IMR-90 (cell line): ENCODE results near the gene GNB1L. TPM values are rescaled to one million over a fixed set of nuclear protein-coding genes. Genes with fewer than 3 reads are reported as not detected.
A peak's percentile ranks its signal among the peaks of the same experiment; 100 is the strongest.

ENCODE experiments used
- ATAC-seq: fragments of 200-7000 bp; cut with Tn5 transposase; 2 replicates; pipeline ENCODE4 v1.9.1; 2020; ENCODE audit warnings: low read depth, mild to moderate bottlenecking, moderate library complexity
- BruUV-seq: library from RNA; stranded (reverse); fragments of 400-500 nt; replicated peaks from 2 replicates; lab custom pipeline; 2021; lab: Mats Ljungman, UMichigan
- CTCF ChIA-PET: fragments of 300-600 bp; formaldehyde crosslinking; extraction: SDS; loops from one replicate; lab custom pipeline; 2021; ENCODE audit warnings: antibody characterized with exemption; lab: Yijun Ruan, JAX
- POLR2A ChIA-PET: fragments of 300-600 bp; sonication (Branson Sonifier 250); formaldehyde crosslinking; loops from one replicate; lab custom pipeline; 2022; ENCODE audit warnings: antibody characterized with exemption; ENCODE audit not compliant: unreplicated experiment; lab: Charles Lee
- DNase-seq: peaks from one replicate; pipeline ENCODE4 v3.0.0; 2013
- H2AFZ ChIP-seq: replicated peaks from 2 replicates; pipeline ENCODE3; 2013; ENCODE audit warnings: low read length, mild to moderate bottlenecking; ENCODE audit not compliant: poor library complexity
- H2AK5ac ChIP-seq: 2 replicates; pipeline ENCODE4 v1.6.1; 2013; ENCODE audit warnings: low read depth, low read length, inconsistent platforms
- H2AK9ac ChIP-seq: replicated peaks from 2 replicates; pipeline ENCODE3; 2013; ENCODE audit warnings: mild to moderate bottlenecking, low read depth, low read length, moderate library complexity; ENCODE audit not compliant: poor library complexity
- H2BK120ac ChIP-seq: 2 replicates; pipeline ENCODE4 v1.6.1; 2013; ENCODE audit warnings: low read depth, low read length, inconsistent platforms
- H2BK15ac ChIP-seq: 3 replicates; pipeline ENCODE4 v1.6.1; 2013; ENCODE audit warnings: low read depth, low read length, inconsistent platforms
- H2BK20ac ChIP-seq: 2 replicates; pipeline ENCODE4 v1.6.1; 2013; ENCODE audit warnings: low read depth, mild to moderate bottlenecking, inconsistent platforms, low read length, moderate library complexity
- H2BK5ac ChIP-seq: 2 replicates; pipeline ENCODE4 v1.6.1; 2013; ENCODE audit warnings: mild to moderate bottlenecking, low read depth, low read length, inconsistent platforms; ENCODE audit not compliant: poor library complexity, severe bottlenecking
- H3K14ac ChIP-seq: replicated peaks from 2 replicates; pipeline ENCODE4 v1.6.1; 2013; ENCODE audit warnings: low read depth, low read length, inconsistent platforms
- H3K18ac ChIP-seq: 2 replicates; pipeline ENCODE4 v1.6.1; 2013; ENCODE audit warnings: low read depth, low read length, control low read depth
- H3K23ac ChIP-seq: 2 replicates; pipeline ENCODE4 v1.6.1; 2013; ENCODE audit warnings: low read depth, low read length, inconsistent platforms
- H3K27ac ChIP-seq: 2 replicates; pipeline ENCODE4 v1.5.1; 2013; ENCODE audit warnings: mild to moderate bottlenecking, control low read depth, low read length; ENCODE audit not compliant: insufficient read depth
- H3K27me3 ChIP-seq: 2 replicates; pipeline ENCODE4 v1.6.1; 2013; ENCODE audit warnings: low read length; ENCODE audit not compliant: control insufficient read depth, insufficient read depth
- H3K36me3 ChIP-seq: 2 replicates; pipeline ENCODE4 v1.6.1; 2013; ENCODE audit warnings: low read length, mixed read lengths; ENCODE audit not compliant: control insufficient read depth, insufficient read depth
- H3K4ac ChIP-seq: 2 replicates; pipeline ENCODE4 v1.6.1; 2013; ENCODE audit warnings: low read depth, low read length, inconsistent platforms
- H3K4me1 ChIP-seq: 2 replicates; pipeline ENCODE4 v1.6.1; 2013; ENCODE audit warnings: low read length, mixed read lengths; ENCODE audit not compliant: control insufficient read depth, insufficient read depth
- H3K4me2 ChIP-seq: 2 replicates; pipeline ENCODE4 v1.6.1; 2013; ENCODE audit warnings: low read depth, mild to moderate bottlenecking, control low read depth, low read length, moderate library complexity
- H3K4me3 ChIP-seq: 2 replicates; pipeline ENCODE4 v1.5.1; 2013; ENCODE audit warnings: low read depth, mild to moderate bottlenecking, control low read depth, low read length, moderate library complexity; ENCODE audit not compliant: insufficient read depth
- H3K56ac ChIP-seq: 2 replicates; pipeline ENCODE4 v1.6.1; 2013; ENCODE audit warnings: low read length, inconsistent platforms; ENCODE audit not compliant: insufficient read depth; ENCODE audit errors: extremely low read depth
- H3K79me1 ChIP-seq, 2 experiments: 2 replicates each; pipeline ENCODE4 v1.6.1; 2013; ENCODE audit warnings: low read length in 2 of 2, inconsistent platforms in 1 of 2, low read depth in 1 of 2
- H3K9ac ChIP-seq: 2 replicates; pipeline ENCODE4 v1.6.1; 2013; ENCODE audit warnings: low read depth, low read length, control low read depth
- H3K9me1 ChIP-seq: 2 replicates; pipeline ENCODE4 v1.6.1; 2013; ENCODE audit warnings: low read length, inconsistent platforms; ENCODE audit not compliant: insufficient read depth
- H3K9me3 ChIP-seq: 2 replicates; pipeline ENCODE4 v1.6.1; 2013; ENCODE audit warnings: low read length; ENCODE audit not compliant: control insufficient read depth, insufficient read depth
- H4K20me1 ChIP-seq: 2 replicates; pipeline ENCODE4 v1.6.1; 2013; ENCODE audit warnings: low read length, inconsistent platforms; ENCODE audit not compliant: insufficient read depth
- H4K5ac ChIP-seq: 2 replicates; pipeline ENCODE4 v1.6.1; 2013; ENCODE audit warnings: mild to moderate bottlenecking, low read depth, low read length, control low read depth
- H4K8ac ChIP-seq, 2 experiments: 2 replicates each; pipeline ENCODE4 v1.6.1; 2013; ENCODE audit warnings: low read depth in 2 of 2, low read length in 2 of 2, control low read depth in 1 of 2, inconsistent platforms in 1 of 2
- H4K91ac ChIP-seq: 2 replicates; pipeline ENCODE4 v1.6.1; 2013; ENCODE audit warnings: low read depth, low read length, inconsistent platforms; ENCODE audit not compliant: insufficient read depth
- CEBPB ChIP-seq: IDR thresholded peaks from 2 replicates; pipeline ENCODE4 v1.6.1; 2012; ENCODE audit warnings: low read depth, low read length, improper control_type of control experiment
- CTCF ChIP-seq: conservative IDR thresholded peaks from 2 replicates; pipeline ENCODE4 v1.5.1; 2012; ENCODE audit warnings: mild to moderate bottlenecking, low read depth, low read length, improper control_type of control experiment
- ELK1 ChIP-seq: fragments of 150-350 bp; IDR thresholded peaks from 2 replicates; pipeline ENCODE4 v1.6.1; 2016; ENCODE audit warnings: low read depth, mild to moderate bottlenecking, low read length, moderate library complexity, borderline replicate concordance
- FOS ChIP-seq: fragments of 150-350 bp; IDR thresholded peaks from 2 replicates; pipeline ENCODE4 v1.6.1; 2016; ENCODE audit warnings: low read depth, low read length
- MAZ ChIP-seq: IDR thresholded peaks from 2 replicates; pipeline ENCODE4 v1.6.1; 2012; ENCODE audit warnings: low read depth, mild to moderate bottlenecking, low read length, improper control_type of control experiment, moderate library complexity, borderline replicate concordance
- MXI1 ChIP-seq: IDR thresholded peaks from 2 replicates; pipeline ENCODE4 v1.6.1; 2012; ENCODE audit warnings: low read depth, mild to moderate bottlenecking, low read length, moderate library complexity, borderline replicate concordance
- RAD21 ChIP-seq: IDR thresholded peaks from 2 replicates; pipeline ENCODE4 v1.6.1; 2012; ENCODE audit warnings: low read length, improper control_type of control experiment
- RCOR1 ChIP-seq: IDR thresholded peaks from 2 replicates; pipeline ENCODE4 v1.6.1; 2012; ENCODE audit warnings: mild to moderate bottlenecking, low read length, improper control_type of control experiment; ENCODE audit not compliant: insufficient replicate concordance
- SMC3 ChIP-seq: fragments of 150-350 bp; IDR thresholded peaks from 2 replicates; pipeline ENCODE4 v1.6.1; 2016; ENCODE audit warnings: low read depth, mild to moderate bottlenecking, antibody characterized with exemption, low read length, moderate library complexity
- WGBS, 2 experiments: methylation state at CpG; one replicate each; pipeline versions ENCODE4 v1.1.5 to v1.1.7; 2013; ENCODE audit warnings: missing lambda C conversion rate in 2 of 2; ENCODE audit not compliant: insufficient read length in 1 of 2; ENCODE audit errors: extremely low coverage in 2 of 2; 5-methylcytosine and 5-hydroxymethylcytosine counted together
- dilution Hi-C: fragments of 300-500 bp; cut with HindIII; formaldehyde crosslinking; loops from one replicate; pipeline ENCODE4 v1.14.3; 2018; ENCODE audit warnings: low sequenced_read_pairs; ENCODE audit not compliant: unreplicated experiment
- in situ Hi-C: fragments of 300-500 bp; cut with MboI; formaldehyde crosslinking; loops from 3 replicates; pipeline ENCODE4 v1.14.3; 2019; ENCODE audit warnings: low sequenced_read_pairs, inconsistent platforms, mixed read lengths
- intact Hi-C: fragments of 100-400 bp; cut with micrococcal nuclease; formaldehyde crosslinking; loops from 2 replicates; pipeline ENCODE4 v1.10.0; 2022
- polyA plus RNA-seq, 3 experiments: library from polyadenylated mRNA; depleted of rRNA; stranded (reverse); fragments of >200 nt; gene quantifications; 2 replicates each; pipeline ENCODE4 v1.2.3, GENCODE V29; 2012; ENCODE audit warnings: low replicate concordance in 1 of 3
- total RNA-seq: library from RNA; depleted of rRNA; stranded (reverse); fragments of >200 nt; gene quantifications from 2 replicates; pipeline ENCODE4 v1.2.3, GENCODE V29; 2012

The GNB1L gene
- total and polyA plus RNA-seq, 2 of the 4 experiments (the other 2 are of a cell fraction) = 2.5 to 4.4 TPM

- TF ChIP-seq ELK1 = no peak
Measured at GRCh38 chr22:19888131-19888746, 33.6 kb upstream of the GNB1L start (continued).

- H3K9me3 ChIP-seq = no peaks in the 10 kb centered on the region
- intact Hi-C loops (no loop called here), in situ Hi-C loops (no loop called here), dilution Hi-C loops (no loop called here)
- 0 out of 2 replicates have a peak, but pooled peaks cover 1% of the 10 kb centered on the region for H3K36me3 ChIP-seq
- H2AK9ac ChIP-seq = peak overlapping the region; percentile 74
- peak; percentile 13; the same call in 1 of the 2 replicates for ATAC-seq
- DNase-seq = no peak
- peak overlapping the region; percentile 40 for H2BK20ac ChIP-seq
- CTCF ChIA-PET = interaction anchor here (0.6 kb wide), 1 partner anchor 32 kb away, joined by 3 read pairs; no protein-coding TSS in a partner anchor
- peak overlapping the region; percentile 69 for H3K23ac ChIP-seq
- no peak overlapping the region for H2AFZ ChIP-seq
- POLR2A ChIA-PET = no interaction called here
- no TSS peak for BruUV-seq
- H2BK120ac ChIP-seq = peak overlapping the region; percentile 97
- peak overlapping the region; percentile 79 for H2BK5ac ChIP-seq
- H4K5ac ChIP-seq = peak overlapping the region; percentile 92
- WGBS, 2 experiments = 93% methylated on average over 10 of the region's 16 CpGs; no CpG with 5 or more reads in 1 of the 2 experiments
- peak overlapping the region; percentile 83 for H3K4ac ChIP-seq
- peak overlapping the region; percentile 55; the same call in 1 of the 2 replicates for H3K56ac ChIP-seq
- peak overlapping the region; percentile 95 for H3K18ac ChIP-seq
- H4K8ac ChIP-seq = peak overlapping the region; percentile 60 to 92
- peak overlapping the region; percentile 100 for H2AK5ac ChIP-seq
- peak overlapping the region; percentile 87 for H3K27ac ChIP-seq
- no peaks in the 10 kb centered on the region; the same call in 1 of the 2 replicates for H4K20me1 ChIP-seq
- no peaks in the 10 kb centered on the region for H3K27me3 ChIP-seq
- H2BK15ac ChIP-seq = peak overlapping the region; percentile 96; the same call in 2 of the 3 replicates
- peak overlapping the region; percentile 99 for H4K91ac ChIP-seq
- H3K14ac ChIP-seq = peak overlapping the region; percentile 72
- peak overlapping the region; percentile 37; the same call in 1 of the 2 replicates for H3K9ac ChIP-seq
- peaks cover 43% of the 10 kb centered on the region for H3K4me1 ChIP-seq
- H3K9me1 ChIP-seq = peaks cover 46% of the 10 kb centered on the region
- H3K4me2 ChIP-seq = peak overlapping the region; percentile 4; the same call in 1 of the 2 replicates
- no peak overlapping the region for H3K4me3 ChIP-seq
- peaks cover 0 to 53% of the 10 kb centered on the region in 2 experiments; a peak in 3 of 4 replicates for H3K79me1 ChIP-seq
- no peak for TF ChIP-seq MAZ
- TF ChIP-seq CEBPB = no peak
- no peak for TF ChIP-seq CTCF
- TF ChIP-seq ELK1 = no peak
- TF ChIP-seq RCOR1 = no peak
- no peak for TF ChIP-seq FOS
- TF ChIP-seq SMC3 = no peak
- TF ChIP-seq RAD21 = no peak
- TF ChIP-seq MXI1 = no peak
Measured at GRCh38 chr22:19887256-19887985, 32.7 kb upstream of the GNB1L start.
